ENCODE data around the gene PTS. TPM values are rescaled to one million over a fixed set of nuclear protein-coding genes. Genes with fewer than 3 reads are reported as not detected.

Gene PTS
- total and polyA plus RNA-seq, 4 donors = 11.3 to 106 (median 49.5) TPM

GRCh38 chr11:112200252-112200651 lies 26.0 kb upstream of the PTS start:
- no peak overlapping the region for H3K27ac ChIP-seq (ENCODE audit: low read depth in 1 of 2, low read length in 2 of 2)
- TF ChIP-seq YY1 (IDR thresholded peaks at IDR 0.05) = no peak
- no peak for TF ChIP-seq RAD21 (IDR thresholded peaks at IDR 0.05)
- TF ChIP-seq HNF4A (conservative IDR thresholded peaks at IDR 0.05) = no peak
- TF ChIP-seq FOXA1 (IDR thresholded peaks at IDR 0.05) = no peak
- TF ChIP-seq SP1 (IDR thresholded peaks at IDR 0.05) = no peak
- no peak for TF ChIP-seq GABPA (IDR thresholded peaks at IDR 0.05 in 1 of 2, conservative IDR thresholded peaks at IDR 0.05 in 1 of 2)
- no peak for TF ChIP-seq ZBTB33 (IDR thresholded peaks at IDR 0.05)
- no peak for TF ChIP-seq NR2F2 (IDR thresholded peaks at IDR 0.05)
- no peak for TF ChIP-seq HNF4G (IDR thresholded peaks at IDR 0.05)
- TF ChIP-seq JUND (IDR thresholded peaks at IDR 0.05) = no peak

GRCh38 chr11:112206071-112206470 lies 20.2 kb upstream of the PTS start:
- Histone ChIP-seq H3K4me1 (ENCODE audit: control insufficient read depth in 4 of 4, insufficient read depth in 4 of 4, low read length in 3 of 4) (peaks cover 0 to 11% (median 4%) of the 10 kb centered on the region in 4 donors), H3K9ac (ENCODE audit: low read depth in 1 of 2, low read length in 2 of 2) (no peak overlapping the region), H3K9me3 (ENCODE audit: control insufficient read depth in 4 of 4, low read length in 3 of 4) (no peaks in the 10 kb centered on the region), H3K36me3 (ENCODE audit: control insufficient read depth in 4 of 4, insufficient read depth in 3 of 4, low read depth in 1 of 4, low read length in 3 of 4) (peaks cover 4 to 17% (median 15%) of the 10 kb centered on the region in 4 donors), H3K27ac (ENCODE audit: low read depth in 1 of 2, low read length in 2 of 2) (no peak overlapping the region), H3K27me3 (ENCODE audit: control insufficient read depth in 4 of 4, insufficient read depth in 4 of 4, low read length in 3 of 4) (no peaks in the 10 kb centered on the region), H3K4me3 (ENCODE audit: low read depth in 1 of 3, low read length in 3 of 3) (no peak overlapping the region)
- TF ChIP-seq ATF3 (IDR thresholded peaks at IDR 0.05) = no peak
- TF ChIP-seq RXRA (IDR thresholded peaks at IDR 0.05) = no peak
- TF ChIP-seq TAF1 (conservative IDR thresholded peaks at IDR 0.05) = no peak
- TF ChIP-seq YY1 (IDR thresholded peaks at IDR 0.05) = no peak
- no peak for TF ChIP-seq NR2F2 (IDR thresholded peaks at IDR 0.05)
- TF ChIP-seq RAD21 (IDR thresholded peaks at IDR 0.05) = no peak
- TF ChIP-seq REST (IDR thresholded peaks at IDR 0.05) = no peak
- TF ChIP-seq ZBTB33 (IDR thresholded peaks at IDR 0.05) = no peak
- no peak for TF ChIP-seq HNF4G (IDR thresholded peaks at IDR 0.05)
- no peak for TF ChIP-seq MAX (IDR thresholded peaks at IDR 0.05)
- no peak for TF ChIP-seq GABPA (IDR thresholded peaks at IDR 0.05 in 1 of 2, conservative IDR thresholded peaks at IDR 0.05 in 1 of 2)
- no peak for TF ChIP-seq HNF4A (conservative IDR thresholded peaks at IDR 0.05)
- TF ChIP-seq FOXA2 (IDR thresholded peaks at IDR 0.05) = no peak
- no peak for TF ChIP-seq SP1 (IDR thresholded peaks at IDR 0.05)
- no peak for TF ChIP-seq EGR1 (IDR thresholded peaks at IDR 0.05; ENCODE audit: low read depth in 2 of 2)
- TF ChIP-seq CTCF (IDR thresholded peaks at IDR 0.05; ENCODE audit: low read depth, low read length, missing input control) = no peak
- no peak for TF ChIP-seq JUND (IDR thresholded peaks at IDR 0.05)
- TF ChIP-seq FOXA1 (IDR thresholded peaks at IDR 0.05) = no peak
- DNase-seq (ENCODE audit: low spot score) = no peak
- WGBS = 96% methylated on average over 23 of the region's 23 CpGs

More at GRCh38 chr11:112200252-112200651, 26.0 kb upstream of the PTS start:
- Histone ChIP-seq H3K9me3 (ENCODE audit: control insufficient read depth in 4 of 4, low read length in 3 of 4) (no peaks in the 10 kb centered on the region), H3K4me3 (ENCODE audit: low read depth in 1 of 3, low read length in 3 of 3) (no peak overlapping the region), H3K9ac (ENCODE audit: low read depth in 1 of 2, low read length in 2 of 2) (no peak overlapping the region), H3K36me3 (ENCODE audit: control insufficient read depth in 4 of 4, insufficient read depth in 3 of 4, low read depth in 1 of 4, low read length in 3 of 4) (peaks cover 4 to 45% (median 29%) of the 10 kb centered on the region in 4 donors), H3K27me3 (ENCODE audit: control insufficient read depth in 4 of 4, insufficient read depth in 4 of 4, low read length in 3 of 4) (no peaks in the 10 kb centered on the region), H3K4me1 (ENCODE audit: control insufficient read depth in 4 of 4, insufficient read depth in 4 of 4, low read length in 3 of 4) (peaks cover 0 to 6% (median 5%) of the 10 kb centered on the region in 4 donors)
- no peak for DNase-seq (ENCODE audit: low spot score)
- 36% methylated on average over 2 of the region's 2 CpGs for WGBS

All from liver (tissue), 9 donors.